ENCODE results near the gene FIG4.

DNA sequence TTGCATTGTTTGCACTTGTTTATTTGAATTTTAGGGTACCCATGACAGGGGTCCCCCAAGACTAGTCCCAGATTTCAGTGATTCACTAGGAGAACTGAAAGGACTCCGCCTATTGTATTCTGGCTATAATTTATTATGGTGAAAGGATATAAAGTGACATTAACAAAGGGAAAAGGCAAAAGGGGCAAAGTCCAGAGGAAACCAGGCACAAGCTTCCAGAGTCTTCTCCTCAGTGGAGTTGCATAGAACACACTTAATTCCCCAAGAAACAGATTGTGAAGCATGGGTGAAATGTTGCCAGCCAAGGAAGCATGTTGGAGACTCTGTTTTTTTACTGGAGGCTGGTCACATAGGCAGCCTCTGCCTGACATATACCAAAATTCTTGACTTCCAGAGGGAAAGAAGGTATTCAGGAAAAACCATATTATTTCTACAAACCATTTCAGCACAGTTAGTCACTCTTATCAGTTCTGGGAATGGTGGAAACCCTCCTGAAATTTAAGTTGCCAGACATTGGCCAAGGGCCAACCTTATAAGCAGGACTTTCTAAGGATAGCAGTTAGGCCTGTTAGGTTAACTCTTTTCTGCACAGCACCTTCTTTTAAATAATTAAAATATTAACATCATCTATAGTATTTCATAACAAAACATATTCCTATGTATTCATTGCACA lies 71.8 kb downstream of the FIG4 start:
- no peak for TF ChIP-seq EP300 (IDR thresholded peaks at IDR 0.05)
- TF ChIP-seq, protein P1, sequence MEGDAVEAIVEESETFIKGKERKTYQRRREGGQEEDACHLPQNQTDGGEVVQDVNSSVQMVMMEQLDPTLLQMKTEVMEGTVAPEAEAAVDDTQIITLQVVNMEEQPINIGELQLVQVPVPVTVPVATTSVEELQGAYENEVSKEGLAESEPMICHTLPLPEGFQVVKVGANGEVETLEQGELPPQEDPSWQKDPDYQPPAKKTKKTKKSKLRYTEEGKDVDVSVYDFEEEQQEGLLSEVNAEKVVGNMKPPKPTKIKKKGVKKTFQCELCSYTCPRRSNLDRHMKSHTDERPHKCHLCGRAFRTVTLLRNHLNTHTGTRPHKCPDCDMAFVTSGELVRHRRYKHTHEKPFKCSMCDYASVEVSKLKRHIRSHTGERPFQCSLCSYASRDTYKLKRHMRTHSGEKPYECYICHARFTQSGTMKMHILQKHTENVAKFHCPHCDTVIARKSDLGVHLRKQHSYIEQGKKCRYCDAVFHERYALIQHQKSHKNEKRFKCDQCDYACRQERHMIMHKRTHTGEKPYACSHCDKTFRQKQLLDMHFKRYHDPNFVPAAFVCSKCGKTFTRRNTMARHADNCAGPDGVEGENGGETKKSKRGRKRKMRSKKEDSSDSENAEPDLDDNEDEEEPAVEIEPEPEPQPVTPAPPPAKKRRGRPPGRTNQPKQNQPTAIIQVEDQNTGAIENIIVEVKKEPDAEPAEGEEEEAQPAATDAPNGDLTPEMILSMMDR (IDR thresholded peaks at IDR 0.05): no peak
